Measurements from ENCODE around the gene PTPRD. TPM values are rescaled to one million over a fixed set of nuclear protein-coding genes. Genes with fewer than 3 reads are reported as not detected.

PTPRD gene
- total and polyA plus RNA-seq, 9 of the 15 experiments (the other 6 are each of a cell fraction or from before 2014, with no cell fraction given): 0.11 TPM; not detected in 8

DNA sequence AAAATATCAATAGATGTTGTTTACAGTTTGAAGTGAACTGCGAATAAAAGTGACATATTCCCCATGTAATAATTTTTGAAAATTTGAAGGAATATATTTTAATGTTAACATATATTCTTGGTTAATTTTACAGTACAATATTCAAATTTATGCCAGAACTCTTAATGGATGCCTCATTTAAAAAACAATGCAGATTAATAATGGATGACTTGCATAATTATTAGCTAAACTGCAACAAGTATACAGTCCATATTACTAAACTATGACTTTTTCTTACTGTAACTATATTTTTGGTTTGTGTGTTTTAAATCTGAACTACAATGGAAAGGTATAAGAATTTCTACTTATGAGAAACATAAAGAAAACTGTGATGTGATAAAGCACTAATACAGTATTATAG, 1390.1 kb downstream of the PTPRD start:
- DNase-seq (ENCODE audit: extremely low read depth in 1 of 4, low spot score in 3 of 4) (no peak), FAIRE-seq (no peak), ATAC-seq (no peak)
- Histone ChIP-seq H3K79me2 (ENCODE audit: control insufficient read depth, insufficient read depth, low read length) (no peaks in the 10 kb centered on the region), H3K9ac (ENCODE audit: insufficient read depth in 1 of 2, low read depth in 2 of 2, low read length in 2 of 2) (no peak overlapping the region), H3K36me3 (ENCODE audit: control insufficient read depth, insufficient read depth, low read length) (no peaks in the 10 kb centered on the region), H3K4me1 (replicated peaks in 1 of 2; ENCODE audit: control insufficient read depth in 2 of 2, insufficient read depth in 2 of 2, low read length in 2 of 2) (no peaks in the 10 kb centered on the region), H3K27me3 (ENCODE audit: control insufficient read depth in 2 of 2, insufficient read depth in 2 of 2, low read length in 2 of 2) (no peaks in the 10 kb centered on the region), H3K9me1 (ENCODE audit: control insufficient read depth, insufficient read depth, low read length) (no peaks in the 10 kb centered on the region), H3K9me3 (replicated peaks; ENCODE audit: control insufficient read depth, insufficient read depth, low read depth, low read length) (no peaks in the 10 kb centered on the region), H3K4me2 (ENCODE audit: insufficient read depth, low read length) (no peak overlapping the region), H3K4me3 (no peak overlapping the region), H3K27ac (ENCODE audit: extremely low read depth, low read depth, low read length) (no peak overlapping the region), H2AFZ (ENCODE audit: low read depth, low read length) (no peak overlapping the region), H4K20me1 (replicated peaks; ENCODE audit: control insufficient read depth, insufficient read depth, low read length) (no peaks in the 10 kb centered on the region)
- in situ Hi-C loops (cut with MboI) (no loop called here), intact Hi-C loops (cut with micrococcal nuclease) (no loop called here)
- ChIA-PET CTCF (ENCODE audit: low intra/inter-chr PET ratio) (no interaction called here), POLR2A (no interaction called here)
- WGBS (ENCODE audit: insufficient coverage, low coverage, missing lambda C conversion rate): 0% methylated on average over 1 of the region's 1 CpG
- no TSS peak for BruUV-seq (replicated peaks)
- TF ChIP-seq NCOR1 (IDR thresholded peaks at IDR 0.05) (no peak), NFXL1 (CRISPR knock-in tag; IDR thresholded peaks at IDR 0.05) (no peak), ZNF407 (IDR thresholded peaks at IDR 0.05; ENCODE audit: low read depth) (no peak), POLR3A (IDR thresholded peaks at IDR 0.05; ENCODE audit: borderline replicate concordance, extremely low read depth, insufficient read depth, insufficient read length) (no peak), POU5F1 (IDR thresholded peaks at IDR 0.05; ENCODE audit: borderline replicate concordance, low read depth, low read length, partially characterized antibody) (no peak), CBFB (CRISPR knock-in tag; IDR thresholded peaks at IDR 0.05) (no peak), ZNF668 (CRISPR knock-in tag; IDR thresholded peaks at IDR 0.05) (no peak), ARID1B (IDR thresholded peaks at IDR 0.05) (no peak), ZNF551 (CRISPR knock-in tag; IDR thresholded peaks at IDR 0.05) (no peak), SUPT5H (IDR thresholded peaks at IDR 0.05) (no peak), PHF8 (IDR thresholded peaks at IDR 0.05; ENCODE audit: borderline replicate concordance, low read length) (no peak), ZNF436 (CRISPR knock-in tag; IDR thresholded peaks at IDR 0.05) (no peak), ZFX (CRISPR knock-in tag; IDR thresholded peaks at IDR 0.05) (no peak)
- TF ChIP-seq, protein P1, sequence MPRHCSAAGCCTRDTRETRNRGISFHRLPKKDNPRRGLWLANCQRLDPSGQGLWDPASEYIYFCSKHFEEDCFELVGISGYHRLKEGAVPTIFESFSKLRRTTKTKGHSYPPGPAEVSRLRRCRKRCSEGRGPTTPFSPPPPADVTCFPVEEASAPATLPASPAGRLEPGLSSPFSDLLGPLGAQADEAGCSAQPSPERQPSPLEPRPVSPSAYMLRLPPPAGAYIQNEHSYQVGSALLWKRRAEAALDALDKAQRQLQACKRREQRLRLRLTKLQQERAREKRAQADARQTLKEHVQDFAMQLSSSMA (CRISPR knock-in tag; IDR thresholded peaks at IDR 0.05): no peak
- TF ChIP-seq, protein P2, sequence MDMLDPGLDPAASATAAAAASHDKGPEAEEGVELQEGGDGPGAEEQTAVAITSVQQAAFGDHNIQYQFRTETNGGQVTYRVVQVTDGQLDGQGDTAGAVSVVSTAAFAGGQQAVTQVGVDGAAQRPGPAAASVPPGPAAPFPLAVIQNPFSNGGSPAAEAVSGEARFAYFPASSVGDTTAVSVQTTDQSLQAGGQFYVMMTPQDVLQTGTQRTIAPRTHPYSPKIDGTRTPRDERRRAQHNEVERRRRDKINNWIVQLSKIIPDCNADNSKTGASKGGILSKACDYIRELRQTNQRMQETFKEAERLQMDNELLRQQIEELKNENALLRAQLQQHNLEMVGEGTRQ (CRISPR knock-in tag; IDR thresholded peaks at IDR 0.05): no peak
